Uterus (tissue), 2 donors: Measurements from ENCODE around the gene FAM240B.

Source experiments
- CTCF ChIP-seq, 4 experiments: fragments of 200-600 bp in 2 of 4; fragments of 450-650 bp in 2 of 4; sonication (generic) in 2 of 4; IDR thresholded peaks; one replicate each; pipeline ENCODE4 v1.5.1; 2016 to 2019; ENCODE audit warnings: antibody characterized with exemption in 4 of 4, mild to moderate bottlenecking in 2 of 4, moderate library complexity in 1 of 4
- POLR2A ChIP-seq, 2 donors: fragments of 450-650 bp; IDR thresholded peaks; one replicate each; pipeline ENCODE4 v1.6.1; 2016; ENCODE audit warnings: antibody characterized with exemption in 2 of 2, mild to moderate bottlenecking in 1 of 2, moderate library complexity in 1 of 2

- TF ChIP-seq CTCF (IDR thresholded peaks at IDR 0.05) (no peak), POLR2A (IDR thresholded peaks at IDR 0.05) (no peak)
Measured at GRCh38 chr9:38713426-38713825, 6.5 kb downstream of the FAM240B start.
